HTERT RPE-1 (cell line): Measurements from ENCODE around the gene EXOC6B.

Experiments
- in situ Hi-C: fragments of 300-500 bp; cut with MboI; formaldehyde crosslinking; loops from 4 replicates; pipeline ENCODE4 v1.14.3; 2020; ENCODE audit warnings: low sequenced_read_pairs

EXOC6B gene

DNA sequence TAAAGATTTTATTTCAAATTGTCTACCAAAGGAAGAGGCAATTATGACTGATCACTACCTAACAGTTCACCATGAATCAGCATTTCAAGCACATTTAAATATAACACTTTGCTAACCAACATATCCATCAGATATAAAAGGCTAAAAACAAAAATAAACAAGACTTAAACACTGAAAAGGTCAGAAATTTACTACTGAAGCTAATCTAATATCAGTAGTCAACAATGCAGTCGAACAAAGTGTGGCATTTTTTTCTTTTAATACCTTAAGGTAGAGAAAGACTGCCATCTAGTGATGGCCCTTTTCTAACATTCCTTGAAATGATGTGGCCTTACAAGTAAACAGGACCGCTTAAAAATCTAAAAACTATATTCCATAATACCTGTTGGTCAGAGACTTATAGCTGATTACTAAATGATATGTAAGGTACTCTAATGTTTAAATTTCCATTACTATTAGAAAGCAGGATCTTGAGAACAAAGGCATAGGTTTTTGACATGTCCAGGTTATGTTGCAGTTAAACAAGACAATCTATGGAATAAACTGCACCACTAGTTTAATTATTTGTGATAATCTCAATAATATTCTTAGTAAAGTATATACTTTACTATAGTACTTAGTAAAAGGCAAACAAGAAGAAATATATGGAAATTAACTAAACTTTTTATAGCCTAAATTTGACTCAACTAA is 80.0 kb downstream of the EXOC6B start:
- in situ Hi-C loops = no loop called here

DNA sequence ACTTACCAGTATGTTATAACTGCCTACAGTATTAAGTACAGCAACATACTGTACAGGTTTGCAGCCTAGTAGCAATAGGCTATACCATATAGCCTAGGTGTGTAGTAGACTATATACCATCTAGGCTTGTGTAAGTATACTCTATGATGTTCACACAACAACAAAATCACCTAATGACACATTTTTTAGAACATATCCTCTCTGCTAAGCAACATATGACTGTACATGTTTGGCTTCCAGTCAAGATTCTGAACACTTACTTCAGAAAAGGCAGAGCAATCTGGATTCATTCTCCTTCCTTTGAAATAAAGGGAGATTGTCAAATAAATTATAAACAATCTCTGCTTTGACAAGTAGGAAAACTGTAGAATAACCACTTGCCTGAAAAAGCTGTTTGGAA is 81.8 kb downstream of the EXOC6B start:
- in situ Hi-C loops = no loop called here

DNA sequence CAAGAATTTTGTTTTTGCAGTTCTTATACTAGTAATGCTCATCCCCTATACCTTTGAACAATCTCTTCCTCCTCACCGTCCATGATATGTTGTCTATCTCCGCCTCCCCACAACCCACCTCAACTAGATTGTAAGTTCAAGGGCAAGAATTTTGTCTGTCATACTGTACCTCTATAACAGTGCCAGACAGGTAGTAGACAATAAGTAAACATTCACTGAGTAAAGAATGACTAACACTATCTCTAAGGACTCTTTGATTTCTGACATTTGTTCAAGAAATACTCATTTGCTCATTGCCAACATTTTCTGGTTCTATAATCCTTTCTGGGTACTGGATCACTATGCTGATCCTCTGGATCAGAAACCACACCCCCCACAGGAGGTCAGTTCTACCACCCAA is 82.4 kb downstream of the EXOC6B start:
- in situ Hi-C loops = no loop called here

DNA sequence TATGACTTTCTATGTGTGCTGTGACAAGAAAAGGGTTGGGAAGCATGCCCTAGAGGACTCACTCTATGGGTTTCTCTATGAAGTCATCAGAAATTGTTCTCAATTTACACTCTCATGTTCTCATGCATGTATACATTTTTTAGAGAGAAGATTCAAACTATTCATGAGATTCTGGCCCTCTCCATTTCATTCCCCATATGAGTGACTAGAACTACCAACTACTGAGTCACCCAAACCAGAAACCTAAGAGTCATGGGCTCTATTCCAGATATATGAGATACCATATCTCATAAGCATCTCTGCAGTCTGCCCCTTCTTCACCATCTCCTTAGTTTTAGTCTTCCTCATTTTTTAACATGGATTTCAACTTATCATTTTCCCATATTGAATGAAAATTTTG is 87.7 kb downstream of the EXOC6B start:
- in situ Hi-C loops = no loop called here

DNA sequence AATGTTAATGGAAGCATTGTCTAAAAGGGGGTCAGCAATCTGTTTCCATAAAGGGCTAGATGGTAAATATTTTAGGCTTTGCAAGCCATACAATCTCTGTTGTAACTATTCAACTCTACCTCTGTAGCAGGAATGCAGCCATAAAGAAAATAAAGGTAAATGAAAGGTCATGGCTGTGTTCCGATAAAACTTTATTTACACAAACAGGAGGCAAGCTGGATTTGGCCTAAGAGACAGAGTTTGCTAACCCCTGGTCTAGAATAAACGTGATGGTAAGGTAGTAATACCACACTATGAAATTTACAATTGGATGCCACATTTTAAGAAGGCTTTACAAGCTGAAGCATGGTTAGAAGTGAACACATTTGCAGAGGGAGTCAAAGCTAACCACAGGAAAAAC is 91.4 kb downstream of the EXOC6B start:
- in situ Hi-C loops = no loop called here

DNA sequence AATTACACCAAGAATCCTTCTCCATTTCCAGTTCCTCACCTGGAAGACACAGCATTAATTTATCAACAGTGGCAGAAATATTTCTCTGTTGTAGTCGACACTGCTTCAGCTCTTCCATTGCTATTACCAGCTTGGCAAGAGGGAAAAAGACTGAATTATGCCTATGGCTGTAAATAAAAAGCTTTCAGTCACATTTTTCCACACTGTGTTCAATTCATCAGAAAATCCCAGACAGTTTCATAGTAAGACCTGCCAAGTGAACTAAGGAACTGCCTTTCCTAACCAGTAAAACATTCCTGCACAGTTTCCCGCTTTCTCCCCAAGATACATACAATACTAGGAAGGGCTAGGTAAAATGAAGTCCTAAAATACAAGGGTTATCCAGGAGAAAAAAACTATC is 94.7 kb downstream of the EXOC6B start:
- in situ Hi-C loops = no loop called here

DNA sequence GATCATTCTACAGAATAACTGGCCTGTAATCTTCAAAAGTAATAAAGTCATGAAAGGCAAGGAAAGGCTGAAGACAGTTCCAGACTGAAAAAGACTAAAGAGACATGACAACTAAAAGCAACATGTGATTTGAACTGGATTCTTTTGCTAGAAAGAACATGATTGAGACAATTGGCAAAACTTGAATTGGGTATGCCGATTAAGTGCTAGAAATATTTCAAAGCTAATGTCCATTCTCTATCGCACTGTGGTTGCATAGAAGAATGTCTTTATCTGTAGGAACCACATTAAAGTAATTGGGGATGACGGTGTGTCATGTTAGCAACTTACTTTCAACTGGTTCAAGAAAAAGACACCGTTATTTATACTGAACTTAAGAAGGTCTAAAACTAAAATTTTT is 98.5 kb downstream of the EXOC6B start:
- in situ Hi-C loops = no loop called here

DNA sequence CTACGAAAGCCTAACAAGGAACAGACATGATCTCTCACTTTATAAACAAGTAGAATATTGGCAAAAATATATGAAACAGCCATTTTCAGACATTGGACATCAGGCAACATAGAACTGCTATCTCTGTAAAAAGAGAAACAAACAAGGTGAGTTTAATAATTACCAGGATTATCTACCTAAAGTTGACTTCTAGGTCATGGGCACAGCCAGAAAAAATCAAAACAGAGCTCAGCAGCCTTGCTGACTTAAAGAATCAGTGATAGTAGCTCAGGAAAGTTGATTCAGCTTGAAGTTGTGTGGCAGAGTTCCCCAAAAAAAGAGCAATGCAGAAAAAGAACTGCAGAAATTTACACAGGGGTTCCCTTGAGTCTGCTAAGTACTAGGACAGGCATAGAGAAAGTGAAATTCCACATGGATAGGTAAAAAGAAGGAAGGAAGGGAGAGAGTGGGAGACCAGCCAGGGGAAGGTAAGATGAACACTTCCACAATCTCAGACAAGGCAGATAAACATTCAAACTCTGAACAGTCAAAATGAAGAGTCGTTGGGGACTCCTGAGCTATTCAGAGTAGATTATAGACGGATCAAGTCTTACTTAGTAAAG is 102.0 kb downstream of the EXOC6B start:
- in situ Hi-C loops = no loop called here

DNA sequence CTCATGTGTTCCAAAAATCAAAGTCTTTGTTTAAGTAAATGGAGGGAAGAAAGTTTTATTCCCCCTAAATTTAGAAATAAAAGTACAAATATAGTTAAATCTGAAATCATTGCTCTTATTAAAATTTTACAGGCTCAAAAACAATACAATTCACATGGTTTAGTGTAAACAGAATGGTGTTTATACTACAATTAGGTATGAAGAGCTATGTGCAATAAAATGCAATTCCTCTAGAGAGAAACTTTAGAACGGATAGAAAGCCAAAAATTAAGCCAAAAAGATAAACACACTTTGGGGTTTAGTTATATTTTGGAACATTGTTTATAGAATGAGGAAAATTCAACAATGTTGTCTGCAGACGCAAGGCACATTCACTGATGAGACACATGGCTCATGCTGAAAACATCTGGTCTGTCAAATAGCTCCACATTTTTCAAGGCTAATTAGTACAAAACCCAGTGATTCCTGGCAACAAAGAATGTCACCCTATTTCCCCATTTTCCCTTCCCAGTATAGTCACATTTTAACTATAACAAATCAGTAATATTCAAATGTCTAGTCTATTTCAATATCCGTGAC is 103.3 kb downstream of the EXOC6B start:
- in situ Hi-C loops = no loop called here

DNA sequence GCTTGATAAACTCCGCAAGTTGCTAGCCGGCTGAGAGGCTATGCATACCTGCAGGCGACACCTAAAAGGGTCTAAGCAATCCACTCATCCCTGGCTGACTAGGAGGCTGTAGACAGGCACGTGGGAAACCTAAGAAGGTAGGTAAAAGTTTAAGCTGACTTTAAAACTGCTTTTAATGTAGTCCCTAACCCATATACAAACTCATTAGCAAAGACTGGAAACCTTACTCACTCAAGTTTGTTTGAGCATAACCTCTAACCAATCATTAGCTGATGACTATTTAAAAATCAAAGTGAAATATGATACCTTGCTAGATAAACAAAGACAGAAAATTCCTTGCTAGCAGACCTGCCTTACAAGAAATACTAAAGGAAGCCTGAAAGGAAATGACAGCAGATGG is 106.4 kb downstream of the EXOC6B start:
- in situ Hi-C loops = no loop called here

DNA sequence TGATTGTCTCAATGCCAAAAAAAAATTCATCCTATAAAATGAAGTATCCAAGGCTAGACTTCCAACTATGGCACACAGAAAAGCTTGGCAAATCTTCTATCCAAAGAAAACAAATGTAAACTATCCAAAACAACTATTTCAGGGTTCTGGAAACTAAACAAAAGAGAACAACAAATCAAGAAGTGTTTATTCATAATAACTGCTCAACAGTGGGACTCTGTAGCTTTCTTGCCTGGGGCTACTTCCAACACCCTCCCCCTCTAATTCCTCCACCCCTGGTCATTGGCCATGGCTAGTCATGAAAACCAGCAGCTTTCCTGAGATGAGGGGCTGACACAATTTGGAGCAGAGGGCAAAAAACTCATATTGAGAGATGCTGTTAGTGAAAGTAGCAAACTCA is 107.0 kb downstream of the EXOC6B start:
- in situ Hi-C loops = no loop called here

DNA sequence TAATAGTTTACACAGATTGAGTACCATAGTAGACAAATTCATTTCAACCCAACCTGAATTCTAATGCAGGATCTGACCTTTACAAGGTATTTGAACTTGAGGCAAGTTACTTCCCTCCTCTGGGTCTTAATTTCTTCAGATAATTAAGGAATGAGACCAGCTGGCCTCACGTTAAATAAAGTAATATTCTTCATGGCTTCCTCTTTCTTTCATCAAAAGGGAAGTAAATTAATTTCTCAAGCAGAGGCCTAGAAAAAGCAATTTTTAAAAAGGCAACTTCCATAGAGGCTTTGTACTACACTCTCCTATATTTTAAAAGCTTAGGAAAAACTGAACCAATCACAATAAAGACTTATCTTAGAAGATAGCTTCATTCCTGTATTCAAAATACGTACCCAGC is 109.2 kb downstream of the EXOC6B start:
- in situ Hi-C loops = no loop called here

DNA sequence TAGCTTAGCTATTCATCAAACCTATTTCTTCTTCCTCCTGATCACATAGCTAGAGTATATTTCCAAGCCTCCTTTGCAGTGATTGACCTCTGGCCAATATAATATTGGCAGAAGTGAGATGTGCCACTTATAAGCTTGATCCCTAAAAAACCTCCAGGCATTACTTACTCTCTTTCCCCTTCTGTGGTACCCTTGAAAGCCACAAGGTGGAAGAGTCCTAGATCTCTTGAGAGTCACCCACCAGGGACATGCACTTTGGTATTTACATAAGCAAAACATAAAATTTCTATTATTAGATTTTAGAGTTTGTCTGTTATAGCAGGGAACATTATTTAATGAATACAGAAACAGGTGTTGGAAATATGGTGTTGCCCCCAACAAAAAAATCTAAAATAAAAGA is 112.0 kb downstream of the EXOC6B start:
- in situ Hi-C loops = no loop called here

DNA sequence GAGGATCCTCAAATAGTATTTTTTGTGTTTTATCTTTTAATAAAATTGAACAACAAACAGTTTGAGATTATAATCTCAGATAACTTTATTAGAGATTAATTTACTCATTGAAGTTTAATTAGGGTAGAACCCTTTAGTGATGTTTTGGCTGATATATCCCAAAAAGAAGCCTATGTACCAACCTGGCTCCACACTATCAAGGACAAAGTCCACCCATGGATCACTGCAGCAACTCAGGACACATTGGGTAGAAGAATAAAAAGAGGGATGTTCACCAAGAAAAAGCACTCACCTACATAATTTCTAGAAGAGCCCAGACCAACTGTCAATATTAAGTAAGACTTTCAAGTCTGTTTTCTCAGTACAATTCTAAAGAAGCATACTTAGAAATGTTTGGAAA is 112.9 kb downstream of the EXOC6B start:
- in situ Hi-C loops = no loop called here

DNA sequence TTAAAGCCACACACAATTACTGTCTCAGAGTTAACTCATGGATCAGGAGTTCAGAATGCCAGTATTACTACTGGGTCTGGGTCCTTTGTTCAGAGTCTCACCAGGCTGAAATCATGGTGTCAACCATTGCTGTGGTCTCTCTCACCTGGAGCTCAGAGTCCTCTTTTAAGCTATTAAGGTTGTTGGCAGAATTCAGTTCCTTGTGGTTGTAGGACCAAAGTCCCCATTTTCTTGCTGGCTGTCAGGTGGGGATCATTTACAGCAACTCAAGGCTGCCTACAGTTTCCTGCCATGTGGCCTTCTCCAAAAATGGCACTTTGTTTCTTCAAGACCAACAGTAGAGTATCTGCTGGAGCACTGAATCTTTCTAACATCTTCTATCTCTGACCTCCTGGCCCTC is 113.5 kb downstream of the EXOC6B start:
- in situ Hi-C loops = no loop called here

DNA sequence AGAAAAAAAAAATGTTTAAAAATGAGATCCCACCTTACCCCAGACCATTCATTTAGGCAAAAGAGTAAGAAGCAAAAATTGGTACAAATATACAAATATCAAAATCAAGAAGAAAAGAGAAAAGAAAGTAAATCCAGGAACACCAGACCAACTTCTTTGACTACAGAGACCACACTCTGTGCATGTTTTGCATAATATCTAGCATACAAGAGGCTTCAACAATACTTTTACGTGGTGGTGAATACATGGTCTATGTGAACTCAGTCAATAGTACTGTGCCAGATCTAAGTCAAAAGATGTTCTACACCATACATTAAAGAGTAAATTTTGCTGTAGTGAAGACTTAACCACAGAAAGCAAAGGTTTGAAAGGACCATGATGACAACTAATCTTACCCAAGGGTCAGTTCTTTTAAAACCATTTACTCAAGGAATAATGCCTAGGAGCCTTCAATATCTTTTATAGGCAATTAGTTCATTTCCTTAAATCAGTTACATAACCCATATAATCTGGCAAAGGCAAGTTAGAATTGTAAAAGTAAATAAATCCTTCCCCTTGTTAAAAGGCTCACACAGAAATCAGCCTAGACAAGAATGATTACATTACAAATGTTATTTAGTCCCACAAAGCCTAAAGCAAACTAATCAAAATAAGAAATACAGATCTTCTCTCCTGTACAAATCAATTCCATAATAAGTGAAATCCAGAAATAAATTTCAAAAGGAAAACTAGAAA is 115.2 kb downstream of the EXOC6B start:
- in situ Hi-C loops = no loop called here

DNA sequence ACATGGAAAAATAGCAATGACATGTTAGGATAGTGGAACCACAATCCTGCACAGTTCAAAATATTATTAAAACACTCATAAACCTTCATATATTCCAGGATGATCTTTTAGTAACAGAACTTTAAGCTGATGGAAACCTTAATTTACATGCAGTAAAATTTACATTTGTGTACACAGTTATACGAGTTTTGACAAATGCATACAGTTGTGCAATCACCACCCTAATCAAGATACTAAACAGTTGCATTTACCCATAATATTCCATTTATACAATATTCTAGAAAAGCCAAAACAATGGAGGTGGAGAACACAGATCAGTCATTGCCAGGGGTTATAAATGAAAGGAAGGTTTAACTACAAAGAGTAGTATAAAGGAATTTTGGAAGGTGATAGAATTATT is 117.6 kb downstream of the EXOC6B start:
- in situ Hi-C loops = no loop called here

DNA sequence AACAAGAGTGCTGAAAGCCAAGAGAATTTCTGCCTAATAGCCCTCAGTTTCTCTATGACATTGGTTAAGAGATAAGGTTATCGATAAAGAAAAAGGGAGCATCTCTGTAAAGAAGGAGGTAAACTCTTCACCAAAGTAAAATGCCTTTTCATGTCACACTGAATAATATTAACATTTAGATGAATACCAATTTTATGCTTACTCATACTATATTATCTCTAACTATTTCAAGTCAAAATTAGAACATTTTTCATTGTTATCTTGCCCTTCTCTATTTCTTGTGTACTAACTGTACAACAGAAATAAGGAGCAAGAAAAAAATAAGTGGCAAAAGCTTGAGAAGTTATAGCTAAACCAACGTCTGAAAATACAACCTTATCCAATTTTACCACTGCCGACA is 127.5 kb downstream of the EXOC6B start:
- in situ Hi-C loops = no loop called here

DNA sequence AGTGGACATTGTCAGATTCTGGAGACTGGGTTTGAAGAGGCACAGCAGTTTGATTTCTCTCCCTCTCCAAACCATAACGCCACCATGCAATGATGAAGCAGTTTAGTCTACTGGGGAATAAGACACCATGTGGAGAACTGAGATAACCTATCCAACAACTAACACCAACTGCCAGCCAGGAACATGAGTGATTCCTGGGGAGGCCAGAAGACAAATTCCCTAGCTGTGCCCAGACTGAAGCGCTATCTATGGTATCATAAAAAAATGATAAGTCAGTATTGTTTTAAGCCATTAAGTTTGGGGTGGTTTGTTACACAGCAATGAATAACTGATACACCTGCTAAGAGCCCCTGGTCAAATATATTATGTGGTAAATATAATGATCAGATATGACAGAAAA is 129.3 kb downstream of the EXOC6B start:
- in situ Hi-C loops = no loop called here

DNA sequence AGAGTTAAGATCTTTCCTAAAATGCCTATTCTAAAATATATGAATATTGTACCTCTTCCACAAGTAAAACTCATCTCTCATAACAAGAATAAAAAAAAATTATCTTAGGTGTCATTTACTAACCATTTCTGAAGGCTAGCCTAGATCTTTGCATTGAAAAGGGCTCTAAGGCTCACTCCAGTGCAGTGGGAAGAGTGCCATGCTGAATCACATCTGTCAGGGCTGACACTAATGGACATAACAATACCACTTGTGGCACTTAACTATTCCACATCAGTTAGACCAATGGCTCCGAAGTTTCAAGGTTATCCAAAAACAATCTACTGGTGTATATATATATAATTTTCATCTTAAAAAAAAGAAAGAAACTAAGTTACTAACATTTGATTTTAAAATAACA is 130.2 kb downstream of the EXOC6B start:
- in situ Hi-C loops = no loop called here

DNA sequence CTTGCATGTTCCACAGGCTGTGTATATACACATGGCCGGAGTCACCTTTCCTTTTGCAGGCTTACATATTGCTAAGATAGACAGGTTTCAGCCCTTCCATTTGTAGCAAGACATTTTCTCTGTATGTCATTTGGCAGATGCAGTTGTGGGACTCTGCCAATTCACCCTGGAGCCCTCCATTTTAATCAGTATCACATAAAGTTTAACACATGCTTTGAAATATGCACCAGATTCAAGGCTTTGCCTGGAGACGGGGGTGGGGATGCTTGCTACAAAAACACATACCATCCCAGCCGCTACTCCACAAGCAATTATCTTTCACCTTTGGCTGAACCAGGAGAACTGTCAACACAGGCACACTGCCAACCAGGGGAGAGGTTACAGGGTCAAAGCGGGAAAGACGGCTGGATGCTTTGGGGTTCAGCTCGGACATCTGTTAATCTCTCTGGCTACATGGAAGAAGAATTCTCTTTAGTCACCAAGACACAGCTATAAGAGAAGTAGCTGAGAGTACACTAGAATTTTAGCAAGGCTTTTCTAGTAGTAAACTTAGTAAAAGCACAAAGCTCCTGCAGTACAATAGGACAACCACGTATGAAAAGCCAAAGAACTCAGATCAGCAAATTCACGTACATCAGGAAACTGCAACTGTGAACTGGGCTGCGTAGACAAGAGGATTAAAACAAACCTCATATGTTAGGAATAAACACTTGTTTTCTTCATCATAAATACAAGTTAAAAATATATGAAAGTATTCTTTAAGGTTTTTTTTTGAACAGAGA is 130.9 kb downstream of the EXOC6B start:
- in situ Hi-C loops = no loop called here
